Stimulated activated CD8-positive, alpha-beta memory T cell treated with anti-CD3 and anti-CD28 coated beads, Interleukin-15, amount 100 ng/mL, for 1 hour (primary cell): ENCODE results near the gene IQGAP3.

Experiments
- DNase-seq: peaks from one replicate; pipeline ENCODE4 v3.0.0-alpha.2; 2020; ENCODE audit warnings: low read depth

IQGAP3 gene

GRCh38 chr1:156543066-156543465 lies 29.3 kb downstream of the IQGAP3 start:
- no peak for DNase-seq

GRCh38 chr1:156540955-156541354 lies 31.4 kb downstream of the IQGAP3 start:
- no peak for DNase-seq

GRCh38 chr1:156539818-156540355 lies 32.5 kb downstream of the IQGAP3 start:
- no peak for DNase-seq

- no peak for DNase-seq
These were observed 33.5 kb downstream of the IQGAP3 start for GRCh38 chr1:156538711-156539440.

- no peak for DNase-seq
These were observed 35.3 kb downstream of the IQGAP3 start for GRCh38 chr1:156537027-156537426.

GRCh38 chr1:156534424-156535060 lies 37.8 kb downstream of the IQGAP3 start:
- DNase-seq: no peak

GRCh38 chr1:156533568-156534220 lies 38.7 kb downstream of the IQGAP3 start:
- no peak for DNase-seq

- DNase-seq: no peak
These were observed 40.0 kb downstream of the IQGAP3 start for GRCh38 chr1:156532374-156532773.

- DNase-seq: no peak
These were observed 42.4 kb downstream of the IQGAP3 start for GRCh38 chr1:156530006-156530405.

- no peak for DNase-seq
These were observed 43.4 kb downstream of the IQGAP3 start for GRCh38 chr1:156528875-156529425.

GRCh38 chr1:156528231-156528630 lies 44.1 kb downstream of the IQGAP3 start:
- DNase-seq: no peak

- DNase-seq: no peak
These were observed 44.8 kb downstream of the IQGAP3 start for GRCh38 chr1:156527584-156527983.

- DNase-seq: no peak
These were observed 46.4 kb downstream of the IQGAP3 start for GRCh38 chr1:156525856-156526489.

- DNase-seq: no peak
These were observed 47.3 kb downstream of the IQGAP3 start for GRCh38 chr1:156525071-156525501.

- DNase-seq: no peak
These were observed 47.9 kb downstream of the IQGAP3 start for GRCh38 chr1:156524481-156524869.

GRCh38 chr1:156523801-156524480 lies 48.4 kb downstream of the IQGAP3 start:
- DNase-seq: no peak

- no peak for DNase-seq
These were observed 49.9 kb downstream of the IQGAP3 start for GRCh38 chr1:156522443-156522970.

GRCh38 chr1:156517748-156518147 lies 54.6 kb downstream of the IQGAP3 start:
- DNase-seq: no peak

- no peak for DNase-seq
These were observed 55.5 kb downstream of the IQGAP3 start for GRCh38 chr1:156516821-156517220.

- DNase-seq: no peak
These were observed 56.4 kb downstream of the IQGAP3 start for GRCh38 chr1:156515956-156516355.

GRCh38 chr1:156513185-156513584 lies 59.2 kb downstream of the IQGAP3 start:
- no peak for DNase-seq
